D721Med (cell line): Measurements from ENCODE around the gene SLC25A21.

ENCODE experiments used
- DNase-seq: peaks from one replicate; pipeline ENCODE4 v3.0.0; 2011; ENCODE audit warnings: low spot score; ENCODE audit not compliant: insufficient read length
- FAIRE-seq: peaks from 2 replicates; lab custom pipeline; 2011; peaks lifted over from hg19 to GRCh38; lab: Jason Lieb, UNC
- CTCF ChIP-seq: IDR thresholded peaks from 2 replicates; pipeline ENCODE4 v1.5.1; 2012; ENCODE audit warnings: mild to moderate bottlenecking, control low read depth; ENCODE audit not compliant: insufficient read depth; ENCODE audit errors: missing control alignments

The SLC25A21 gene

GRCh38 chr14:36658123-36659009, 514.0 kb downstream of the SLC25A21 start:
- TF ChIP-seq CTCF, result no peak
- FAIRE-seq, result no peak
- DNase-seq, result no peak

- no peak for TF ChIP-seq CTCF
- DNase-seq (no peak), FAIRE-seq (no peak)
These were observed 514.8 kb downstream of the SLC25A21 start for GRCh38 chr14:36657399-36658122.

- TF ChIP-seq CTCF, result no peak
- FAIRE-seq (no peak), DNase-seq (no peak)
These were observed 515.6 kb downstream of the SLC25A21 start for GRCh38 chr14:36656687-36657398.

GRCh38 chr14:36655963-36656686, 516.3 kb downstream of the SLC25A21 start:
- DNase-seq (no peak), FAIRE-seq (no peak)
- peak; percentile 42 for TF ChIP-seq CTCF

GRCh38 chr14:36655571-36655962, 516.8 kb downstream of the SLC25A21 start:
- no peak for TF ChIP-seq CTCF
- FAIRE-seq, result no peak

GRCh38 chr14:36654794-36655381, 517.5 kb downstream of the SLC25A21 start:
- FAIRE-seq (no peak), DNase-seq (no peak)
- TF ChIP-seq CTCF, result no peak

More at GRCh38 chr14:36655571-36655962, 516.8 kb downstream of the SLC25A21 start:
- no peak for DNase-seq
